Mucosa of descending colon (tissue), 3 donors: ENCODE data around the gene MED20. TPM values are rescaled to one million over a fixed set of nuclear protein-coding genes. Genes with fewer than 3 reads are reported as not detected.

Experiments used
- ATAC-seq: fragments of 200-7000 bp; cut with Tn5 transposase; one replicate; pipeline ENCODE4 v1.9.1; 2020; ENCODE audit warnings: mild to moderate bottlenecking, moderate library complexity
- DNase-seq, 3 donors: peaks; one replicate each; pipeline ENCODE4 v3.0.0-alpha.2; 2020
- H3K36me3 ChIP-seq: fragments of 200-600 bp; one replicate; pipeline ENCODE4 v1.8.0; 2021; ENCODE audit warnings: low read depth, mild to moderate bottlenecking
- H3K4me1 ChIP-seq: fragments of 200-600 bp; one replicate; pipeline ENCODE4 v1.8.0; 2021; ENCODE audit warnings: low read depth, mild to moderate bottlenecking
- H3K4me3 ChIP-seq: fragments of 200-600 bp; one replicate; pipeline ENCODE4 v1.8.0; 2021; ENCODE audit warnings: mild to moderate bottlenecking
- H3K9me3 ChIP-seq: fragments of 200-600 bp; one replicate; pipeline ENCODE4 v1.8.0; 2021; ENCODE audit warnings: mild to moderate bottlenecking
- CTCF ChIP-seq: fragments of 200-600 bp; IDR thresholded peaks from one replicate; pipeline ENCODE4 v1.8.0; 2022; ENCODE audit warnings: antibody characterized with exemption, mild to moderate bottlenecking
- intact Hi-C, 2 donors: fragments of 100-400 bp; cut with DNase I in 1 of 2; cut with micrococcal nuclease in 1 of 2; formaldehyde crosslinking; loops; one replicate each; pipeline versions ENCODE4 v1.11.0 to v1.11.1; 2022; cut with DNase I, micrococcal nuclease
- total RNA-seq, 3 donors: library from RNA; stranded (reverse); fragmentation: NEBNext Ultra II Directional in 2 of 3; extraction: Animal tissue kit (Norgen Biotek cat#: 25700) in 2 of 3; gene quantifications; one replicate each; pipeline versions ENCODE4 v1.2.1 to v1.2.4, GENCODE V29; 2021 to 2023
- donor health status: DM: no; HTN: no; CAD: no; lungs with moderate emphysema.
- donor health status: DM: no; HTN: no; CAD: no.
- donor health status: DM: no; HTN: yes; CAD: no.

The MED20 gene
- total RNA-seq, 3 donors from 2014 or later = 15.5 to 21.2 (median 18.6) TPM

DNA sequence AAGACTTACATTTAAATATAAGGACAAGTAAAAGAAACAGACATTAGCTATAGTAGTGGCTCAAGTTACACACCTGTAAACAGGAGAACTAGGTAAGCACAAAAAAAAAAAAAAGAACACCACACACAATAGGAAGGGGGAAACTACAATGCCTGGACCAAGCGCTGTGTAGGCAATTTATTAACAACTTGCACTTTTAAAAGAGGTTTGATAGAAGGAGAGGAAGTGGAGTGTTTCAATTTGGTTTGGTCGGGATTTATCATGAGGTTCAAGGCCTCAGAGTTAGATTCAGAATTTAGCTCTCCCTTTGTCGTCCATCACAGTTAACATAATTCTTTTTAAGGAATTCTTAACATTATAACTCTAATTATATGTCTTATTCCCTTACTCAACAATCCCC lies 24.7 kb downstream of the MED20 start:
- no peak overlapping the region for H3K4me3 ChIP-seq
- ATAC-seq = no peak
- H3K9me3 ChIP-seq = no peaks in the 10 kb centered on the region
- no peaks in the 10 kb centered on the region for H3K36me3 ChIP-seq
- DNase-seq = no peak
- H3K4me1 ChIP-seq = peaks cover 7% of the 10 kb centered on the region
- intact Hi-C loops = no loop called here
- TF ChIP-seq CTCF = no peak

GRCh38 chr6:41895300-41896233 lies 25.4 kb downstream of the MED20 start, which contains the start of gene USP49:
TSS of gene USP49 (minus strand) at chr6:41895375. CDS start at chr6:41806983, 88,392 bp downstream.
- DNase-seq = peak; percentile 91 to 95 (median 92)
- H3K4me1 ChIP-seq = peaks cover 7% of the 10 kb centered on the region
- intact Hi-C loops = no loop called here
- H3K36me3 ChIP-seq = no peaks in the 10 kb centered on the region
- ATAC-seq = peak; percentile 99
- H3K9me3 ChIP-seq = no peaks in the 10 kb centered on the region
- TF ChIP-seq CTCF = no peak
- peak within 1 kb of the TSS; percentile 51 for H3K4me3 ChIP-seq

- ATAC-seq (peak; percentile 54), DNase-seq (peak in 2 of 3 donors; percentile 4 to 26)
- H3K9me3 ChIP-seq = no peaks in the 10 kb centered on the region
- intact Hi-C loops = no loop called here
- peaks cover 7% of the 10 kb centered on the region for H3K4me1 ChIP-seq
- H3K36me3 ChIP-seq = no peaks in the 10 kb centered on the region
- peak overlapping the region; percentile 51 for H3K4me3 ChIP-seq
- TF ChIP-seq CTCF = no peak
These were observed 26.3 kb downstream of the MED20 start for GRCh38 chr6:41894366-41895299.

GRCh38 chr6:41892921-41893564 lies 27.9 kb downstream of the MED20 start:
- Histone ChIP-seq H3K4me3 (no peak overlapping the region), H3K36me3 (no peaks in the 10 kb centered on the region), H3K4me1 (peaks cover 7% of the 10 kb centered on the region), H3K9me3 (no peaks in the 10 kb centered on the region)
- no peak for ATAC-seq
- DNase-seq = no peak
- no peak for TF ChIP-seq CTCF
- intact Hi-C loops = no loop called here

- no peaks in the 10 kb centered on the region for H3K4me1 ChIP-seq
- H3K36me3 ChIP-seq = no peaks in the 10 kb centered on the region
- ATAC-seq (no peak), DNase-seq (no peak)
- intact Hi-C loops = no loop called here
- no peak for TF ChIP-seq CTCF
- no peak overlapping the region for H3K4me3 ChIP-seq
- H3K9me3 ChIP-seq = no peaks in the 10 kb centered on the region
These were observed 33.6 kb downstream of the MED20 start for GRCh38 chr6:41887331-41887751.
